Body of pancreas (tissue), 4 donors: ENCODE data around the gene AFAP1L1. TPM values are rescaled to one million over a fixed set of nuclear protein-coding genes. Genes with fewer than 3 reads are reported as not detected.

Source experiments
- ATAC-seq: fragments of 150-250 bp; one replicate; pipeline ENCODE4 v1.9.1; 2016
- DNase-seq, 4 donors: peaks; one replicate each; pipeline ENCODE4 v3.0.0-alpha.2; 2019
- H3K27ac ChIP-seq, 4 donors: fragments of 200-600 bp; sonication (generic); 1 replicate in 3 of 4; 2 replicates in 1 of 4; pipeline versions ENCODE4 v1.5.1 to v1.6.1; 2016 to 2019; ENCODE audit warnings: mild to moderate bottlenecking in 1 of 4, mixed read lengths in 1 of 4, moderate library complexity in 1 of 4
- H3K27me3 ChIP-seq, 2 donors: fragments of 200-600 bp; sonication (generic); one replicate each; pipeline ENCODE4 v1.6.0; 2016; ENCODE audit warnings: mild to moderate bottlenecking in 1 of 2
- H3K36me3 ChIP-seq, 2 donors: fragments of 200-600 bp; sonication (generic); replicated peaks in 1 of 2; 2 replicates each; pipeline ENCODE4 v1.5.1; 2016; ENCODE audit warnings: low read depth in 2 of 2; ENCODE audit not compliant: insufficient read depth in 1 of 2
- H3K4me1 ChIP-seq: fragments of 200-600 bp; sonication (generic); one replicate; pipeline ENCODE4 v1.6.0; 2016
- H3K4me3 ChIP-seq, 2 donors: fragments of 200-600 bp; sonication (generic); 1 replicate in 1 of 2; 2 replicates in 1 of 2; pipeline ENCODE4 v1.5.1; 2016 to 2019
- H3K9me3 ChIP-seq, 3 donors: fragments of 200-600 bp; sonication (generic); 1 replicate in 2 of 3; 2 replicates in 1 of 3; pipeline ENCODE4 v1.5.1; 2016
- POLR2A ChIP-seq, 3 donors: fragments of 450-650 bp; IDR thresholded peaks; one replicate each; pipeline ENCODE4 v1.6.1; 2016; ENCODE audit warnings: antibody characterized with exemption in 3 of 3, mild to moderate bottlenecking in 2 of 3
- WGBS, 2 donors: methylation state at CpG; one replicate each; pipeline ENCODE4 v1.1.5; 2017; 5-methylcytosine and 5-hydroxymethylcytosine counted together
- intact Hi-C: fragments of 100-400 bp; cut with DNase I; formaldehyde crosslinking; loops from one replicate; pipeline ENCODE4 v1.15.1; 2023
- total RNA-seq, 2 donors: library from RNA; depleted of rRNA; stranded (reverse); fragments of >200 nt; gene quantifications; one replicate each; pipeline ENCODE4 v1.1.0, GENCODE V29; 2016
- TF ChIP-seq, protein P1 (sequence below), 7 experiments: fragments of 450-650 bp in 4 of 7; fragments of 200-600 bp in 3 of 7; sonication (generic) in 3 of 7; IDR thresholded peaks; one replicate each; pipeline ENCODE4 v1.5.1; 2016 to 2019; ENCODE audit warnings: antibody characterized with exemption in 7 of 7

Gene AFAP1L1
- total RNA-seq, 2 donors from 2014 or later, result 2.9 to 5.9 TPM

DNA sequence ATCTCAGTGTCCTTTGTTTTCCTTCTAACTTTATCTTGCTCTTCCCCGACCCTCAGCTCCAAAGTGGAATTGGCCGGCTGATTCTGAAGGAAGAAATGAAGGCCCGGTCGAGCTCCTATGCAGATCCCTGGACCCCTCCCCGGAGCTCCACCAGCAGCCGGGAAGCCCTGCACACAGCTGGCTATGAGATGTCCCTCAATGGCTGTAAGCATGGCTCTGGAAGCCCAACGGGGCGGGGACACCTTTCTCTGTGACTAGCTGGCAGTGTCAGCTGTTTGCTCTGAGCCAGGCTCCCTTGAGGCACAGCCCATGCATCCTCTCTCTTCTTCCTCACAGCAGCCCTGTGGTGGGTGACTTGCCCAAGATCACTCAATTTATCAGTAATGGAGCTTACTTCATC, 23.9 kb upstream of the AFAP1L1 start:
- no peaks in the 10 kb centered on the region for H3K27me3 ChIP-seq
- H3K36me3 ChIP-seq, result no peaks in the 10 kb centered on the region
- ATAC-seq (no peak), DNase-seq (no peak)
- intact Hi-C loops, result no loop called here
- no peaks in the 10 kb centered on the region for H3K9me3 ChIP-seq
- WGBS, 2 donors, result 75 to 89% methylated on average over 8 of the region's 8 CpGs
- H3K4me1 ChIP-seq, result no peaks in the 10 kb centered on the region
- no peak overlapping the region for H3K27ac ChIP-seq
- no peak for TF ChIP-seq POLR2A (IDR thresholded peaks at IDR 0.05)
- TF ChIP-seq, protein P1, sequence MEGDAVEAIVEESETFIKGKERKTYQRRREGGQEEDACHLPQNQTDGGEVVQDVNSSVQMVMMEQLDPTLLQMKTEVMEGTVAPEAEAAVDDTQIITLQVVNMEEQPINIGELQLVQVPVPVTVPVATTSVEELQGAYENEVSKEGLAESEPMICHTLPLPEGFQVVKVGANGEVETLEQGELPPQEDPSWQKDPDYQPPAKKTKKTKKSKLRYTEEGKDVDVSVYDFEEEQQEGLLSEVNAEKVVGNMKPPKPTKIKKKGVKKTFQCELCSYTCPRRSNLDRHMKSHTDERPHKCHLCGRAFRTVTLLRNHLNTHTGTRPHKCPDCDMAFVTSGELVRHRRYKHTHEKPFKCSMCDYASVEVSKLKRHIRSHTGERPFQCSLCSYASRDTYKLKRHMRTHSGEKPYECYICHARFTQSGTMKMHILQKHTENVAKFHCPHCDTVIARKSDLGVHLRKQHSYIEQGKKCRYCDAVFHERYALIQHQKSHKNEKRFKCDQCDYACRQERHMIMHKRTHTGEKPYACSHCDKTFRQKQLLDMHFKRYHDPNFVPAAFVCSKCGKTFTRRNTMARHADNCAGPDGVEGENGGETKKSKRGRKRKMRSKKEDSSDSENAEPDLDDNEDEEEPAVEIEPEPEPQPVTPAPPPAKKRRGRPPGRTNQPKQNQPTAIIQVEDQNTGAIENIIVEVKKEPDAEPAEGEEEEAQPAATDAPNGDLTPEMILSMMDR (IDR thresholded peaks at IDR 0.05), result no peak
- no peak overlapping the region for H3K4me3 ChIP-seq

- DNase-seq (no peak), ATAC-seq (no peak)
- WGBS, 2 donors, result 59 to 71% methylated on average over 3 to 4 of the region's 4 CpGs
- Histone ChIP-seq H3K27ac (no peak overlapping the region), H3K36me3 (no peaks in the 10 kb centered on the region), H3K4me1 (no peaks in the 10 kb centered on the region), H3K27me3 (no peaks in the 10 kb centered on the region), H3K9me3 (no peaks in the 10 kb centered on the region), H3K4me3 (no peak overlapping the region)
- intact Hi-C loops, result no loop called here
- no peak for TF ChIP-seq POLR2A (IDR thresholded peaks at IDR 0.05)
- TF ChIP-seq, protein P1 (IDR thresholded peaks at IDR 0.05), result no peak
These were observed 20.1 kb upstream of the AFAP1L1 start for GRCh38 chr5:149251546-149251945.

DNA sequence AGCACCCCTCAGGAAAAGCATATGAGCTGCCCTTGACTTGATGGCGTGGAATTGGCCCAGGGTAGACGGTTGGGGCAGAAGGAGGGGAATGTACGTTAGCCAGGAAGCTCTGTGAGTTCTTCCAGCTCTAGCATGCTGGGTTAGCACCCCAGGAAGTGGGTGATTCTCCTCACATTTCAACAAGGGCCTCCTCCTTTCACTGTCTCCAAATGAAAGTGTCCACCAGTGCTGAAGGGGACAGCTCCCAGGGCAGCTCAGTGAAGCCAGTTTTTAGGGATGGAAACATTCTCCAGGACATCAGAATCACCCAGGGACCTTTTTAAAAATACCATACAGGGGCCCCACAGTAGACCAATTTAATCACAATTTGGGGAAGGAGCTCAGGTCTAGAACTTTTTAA, 17.2 kb upstream of the AFAP1L1 start:
- intact Hi-C loops, result no loop called here
- DNase-seq (no peak), ATAC-seq (no peak)
- Histone ChIP-seq H3K4me1 (no peaks in the 10 kb centered on the region), H3K27ac (no peak overlapping the region), H3K36me3 (no peaks in the 10 kb centered on the region), H3K4me3 (no peak overlapping the region), H3K27me3 (no peaks in the 10 kb centered on the region), H3K9me3 (no peaks in the 10 kb centered on the region)
- WGBS, 2 donors, result 60% methylated on average over 3 of the region's 3 CpGs; no CpG with 5 or more reads in 1 of the 2 donors
- TF ChIP-seq, protein P1 (IDR thresholded peaks at IDR 0.05), result no peak
- TF ChIP-seq POLR2A (IDR thresholded peaks at IDR 0.05), result no peak

GRCh38 chr5:149256451-149256850, 15.2 kb upstream of the AFAP1L1 start:
- DNase-seq, result no peak

DNA sequence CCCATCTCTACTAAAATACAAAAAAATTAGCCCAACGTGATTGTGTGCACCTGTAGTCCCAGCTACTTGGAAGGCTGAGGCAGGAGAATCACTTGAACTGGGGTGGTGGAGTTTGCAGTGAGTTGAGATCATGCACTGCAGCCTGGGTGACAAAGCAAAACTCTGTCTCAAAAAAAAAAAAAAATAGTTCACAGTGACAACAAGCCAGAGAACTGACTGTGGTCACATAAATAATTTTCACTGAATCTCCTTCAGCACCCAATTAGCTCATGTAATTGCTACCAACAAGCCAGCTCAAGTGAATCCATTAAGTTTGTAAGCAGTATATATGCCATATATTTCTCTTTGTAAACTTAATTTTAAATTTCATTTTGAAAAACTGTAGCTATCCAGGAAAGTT, 14.5 kb upstream of the AFAP1L1 start:
- intact Hi-C loops, result no loop called here
- Histone ChIP-seq H3K27me3 (no peaks in the 10 kb centered on the region), H3K4me1 (no peaks in the 10 kb centered on the region), H3K36me3 (no peaks in the 10 kb centered on the region), H3K27ac (no peak overlapping the region), H3K9me3 (no peaks in the 10 kb centered on the region), H3K4me3 (no peak overlapping the region)
- ATAC-seq (no peak), DNase-seq (no peak)
- no peak for TF ChIP-seq POLR2A (IDR thresholded peaks at IDR 0.05)
- WGBS, 2 donors, result 29 to 33% methylated on average over 1 of the region's 1 CpG

More at GRCh38 chr5:149256451-149256850, 15.2 kb upstream of the AFAP1L1 start:
- no peaks in the 10 kb centered on the region for H3K4me1 ChIP-seq
- no peak overlapping the region for H3K4me3 ChIP-seq
- H3K27ac ChIP-seq, result no peak overlapping the region
- H3K9me3 ChIP-seq, result no peaks in the 10 kb centered on the region
- no peak for ATAC-seq
- no peaks in the 10 kb centered on the region for H3K27me3 ChIP-seq
- intact Hi-C loops, result no loop called here
- TF ChIP-seq, protein P1 (IDR thresholded peaks at IDR 0.05), result no peak
- TF ChIP-seq POLR2A (IDR thresholded peaks at IDR 0.05), result no peak
- no peaks in the 10 kb centered on the region for H3K36me3 ChIP-seq
